Astrocyte (in vitro differentiated cells and primary cell): ENCODE measurements around the gene B4GALT5.

Experiments used
- EZH2 ChIP-seq: IDR thresholded peaks from 2 replicates; pipeline ENCODE4 v1.6.1; 2012; ENCODE audit warnings: mild to moderate bottlenecking, low read length, inconsistent platforms; ENCODE audit not compliant: insufficient read depth
- TF ChIP-seq, protein P1 (sequence below): IDR thresholded peaks from 2 replicates; pipeline ENCODE4 v1.5.1; 2011; ENCODE audit warnings: low read depth, mild to moderate bottlenecking, inconsistent platforms, low read length, moderate library complexity; ENCODE audit not compliant: insufficient read depth

DNA sequence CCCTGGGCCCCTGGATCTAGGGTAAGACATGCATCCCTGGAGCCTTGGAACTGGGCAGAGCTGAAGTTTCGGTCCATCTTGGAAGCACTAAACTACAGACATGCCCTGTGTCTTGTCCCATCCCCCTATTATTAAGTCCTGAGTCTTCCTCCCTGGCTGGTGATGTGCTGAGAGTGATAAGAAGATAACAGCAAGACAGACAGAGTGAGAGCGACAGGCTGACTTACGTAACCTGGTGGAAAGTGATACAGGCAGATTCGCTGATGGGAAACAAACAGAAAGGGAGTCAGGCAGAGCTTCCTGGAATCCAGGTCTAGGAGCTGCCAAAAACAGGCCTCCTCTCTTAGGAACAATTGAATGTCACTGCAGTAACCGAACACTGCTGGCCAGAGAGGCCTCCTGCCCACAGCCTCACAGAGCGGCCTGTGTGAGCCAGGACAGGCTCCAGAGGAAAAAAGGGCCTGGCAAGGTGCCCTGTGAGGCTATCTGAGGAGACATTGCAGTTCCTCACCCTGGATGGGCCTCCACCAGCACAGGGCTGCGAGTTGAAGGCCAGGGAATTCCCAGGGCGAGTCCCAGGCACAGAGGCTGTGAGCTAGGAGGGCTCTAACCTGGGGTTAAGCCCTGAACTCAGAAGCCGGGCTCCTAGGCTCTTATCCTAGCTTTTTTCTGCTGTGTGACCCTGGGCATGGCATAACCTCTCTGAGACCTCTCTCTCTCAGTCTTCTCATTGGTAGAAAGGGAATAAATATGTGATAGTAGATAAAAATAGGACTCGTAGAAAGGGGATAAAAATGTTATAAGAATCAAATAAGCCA, 34.2 kb upstream of the B4GALT5 start:
- TF ChIP-seq, protein P1, sequence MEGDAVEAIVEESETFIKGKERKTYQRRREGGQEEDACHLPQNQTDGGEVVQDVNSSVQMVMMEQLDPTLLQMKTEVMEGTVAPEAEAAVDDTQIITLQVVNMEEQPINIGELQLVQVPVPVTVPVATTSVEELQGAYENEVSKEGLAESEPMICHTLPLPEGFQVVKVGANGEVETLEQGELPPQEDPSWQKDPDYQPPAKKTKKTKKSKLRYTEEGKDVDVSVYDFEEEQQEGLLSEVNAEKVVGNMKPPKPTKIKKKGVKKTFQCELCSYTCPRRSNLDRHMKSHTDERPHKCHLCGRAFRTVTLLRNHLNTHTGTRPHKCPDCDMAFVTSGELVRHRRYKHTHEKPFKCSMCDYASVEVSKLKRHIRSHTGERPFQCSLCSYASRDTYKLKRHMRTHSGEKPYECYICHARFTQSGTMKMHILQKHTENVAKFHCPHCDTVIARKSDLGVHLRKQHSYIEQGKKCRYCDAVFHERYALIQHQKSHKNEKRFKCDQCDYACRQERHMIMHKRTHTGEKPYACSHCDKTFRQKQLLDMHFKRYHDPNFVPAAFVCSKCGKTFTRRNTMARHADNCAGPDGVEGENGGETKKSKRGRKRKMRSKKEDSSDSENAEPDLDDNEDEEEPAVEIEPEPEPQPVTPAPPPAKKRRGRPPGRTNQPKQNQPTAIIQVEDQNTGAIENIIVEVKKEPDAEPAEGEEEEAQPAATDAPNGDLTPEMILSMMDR = no peak
- TF ChIP-seq EZH2 = no peak
